NCI-H2081 (cell line): ENCODE results near the gene BHLHA15.

Experiments used
- DNase-seq, 2 experiments: peaks; one replicate each; lab custom pipeline; 2025; lab: John Stamatoyannopoulos, UW

The BHLHA15 gene

DNA sequence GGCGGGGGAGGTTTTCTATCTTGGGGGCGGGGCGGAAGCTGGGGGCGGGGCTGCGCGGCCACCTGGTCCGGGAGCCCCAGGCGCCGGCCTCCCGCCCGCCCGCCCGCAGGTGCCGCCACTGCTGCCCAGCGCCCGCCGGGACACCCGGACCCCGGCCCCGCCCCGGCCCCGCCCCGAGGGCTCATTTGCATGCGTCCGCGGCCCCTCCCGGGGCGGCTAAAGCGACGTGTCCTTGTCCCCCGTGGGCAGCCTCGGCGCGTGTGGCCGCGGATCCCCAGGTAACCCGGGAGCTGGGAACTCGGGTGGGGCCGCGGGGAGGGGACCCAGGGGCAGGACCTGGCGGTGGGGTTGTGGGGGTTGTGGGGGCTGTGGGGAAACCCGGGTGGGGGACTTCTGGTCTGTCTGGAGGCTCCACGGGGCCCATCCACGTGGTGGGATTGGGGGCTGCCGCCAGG lies at the start of gene BHLHA15:
BHLHA15 (plus strand) TSS at position 219 of the 455 bp plus-strand sequence. CDS start 871 bp downstream, outside the sequence.
- DNase-seq: peak; percentile 70 to 78

- no peak for DNase-seq
Measured at GRCh38 chr7:98162758-98163157, 48.5 kb upstream of the BHLHA15 start.

DNA sequence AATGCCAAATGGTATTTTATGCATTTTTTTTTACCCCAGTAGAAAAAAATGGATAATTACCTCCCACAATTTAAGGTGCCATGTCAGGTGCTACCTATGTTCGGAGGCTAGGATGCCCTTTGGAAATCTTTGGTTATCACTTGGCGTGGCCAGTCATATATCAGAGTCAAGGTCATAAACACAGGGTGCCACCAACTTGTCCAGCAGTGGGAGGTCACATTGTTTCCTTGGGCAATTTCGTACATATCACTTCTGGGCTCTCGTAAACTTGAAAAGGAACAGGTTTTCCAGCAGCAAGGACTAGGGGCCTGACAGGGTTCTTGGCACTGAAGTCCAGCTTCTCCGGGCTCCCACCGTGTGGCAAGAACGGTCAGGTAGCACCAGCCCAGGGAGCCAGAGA lies 48.0 kb upstream of the BHLHA15 start:
- no peak for DNase-seq

DNA sequence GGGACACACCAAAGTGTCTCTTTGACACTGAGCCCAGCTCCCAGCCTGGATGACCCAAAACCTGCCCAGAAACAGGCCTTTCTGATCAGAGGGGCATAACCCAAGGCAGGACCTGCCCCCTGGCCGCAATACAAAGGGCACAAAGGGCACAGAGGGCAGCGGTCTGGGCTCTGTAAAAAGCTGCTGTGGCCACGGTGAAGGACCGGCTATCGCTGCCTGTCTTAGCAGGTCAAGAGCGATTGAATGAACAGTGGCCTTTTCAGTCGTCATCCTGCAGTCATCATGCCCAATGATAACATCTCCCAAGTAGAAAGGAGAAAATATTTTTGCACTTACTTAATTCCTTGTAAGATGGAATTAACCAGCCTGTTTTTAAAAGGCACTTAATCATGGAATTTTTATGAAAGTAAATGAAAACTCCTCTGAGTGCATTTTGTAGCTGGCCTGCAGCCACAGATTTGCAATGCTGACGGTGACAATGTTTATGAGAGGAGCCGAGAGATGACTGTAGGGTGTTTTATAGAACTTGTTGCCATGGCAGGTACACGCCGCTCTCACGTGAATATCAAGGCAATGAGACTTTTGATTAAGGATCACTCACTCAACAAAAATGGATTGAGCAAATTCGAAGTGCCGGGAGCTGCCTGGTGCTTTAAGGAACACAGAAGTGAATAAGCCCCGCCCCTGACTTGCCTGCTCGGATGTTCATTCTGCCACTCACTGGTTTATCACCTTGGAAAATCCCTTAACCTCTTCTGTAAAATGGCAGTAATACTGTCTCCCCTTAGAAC lies 47.3 kb upstream of the BHLHA15 start:
- no peak for DNase-seq

- peak; percentile 57 to 79 for DNase-seq
Measured at GRCh38 chr7:98165827-98166667, 45.2 kb upstream of the BHLHA15 start.

- DNase-seq: no peak
Measured at GRCh38 chr7:98166668-98166970, 44.6 kb upstream of the BHLHA15 start.

DNA sequence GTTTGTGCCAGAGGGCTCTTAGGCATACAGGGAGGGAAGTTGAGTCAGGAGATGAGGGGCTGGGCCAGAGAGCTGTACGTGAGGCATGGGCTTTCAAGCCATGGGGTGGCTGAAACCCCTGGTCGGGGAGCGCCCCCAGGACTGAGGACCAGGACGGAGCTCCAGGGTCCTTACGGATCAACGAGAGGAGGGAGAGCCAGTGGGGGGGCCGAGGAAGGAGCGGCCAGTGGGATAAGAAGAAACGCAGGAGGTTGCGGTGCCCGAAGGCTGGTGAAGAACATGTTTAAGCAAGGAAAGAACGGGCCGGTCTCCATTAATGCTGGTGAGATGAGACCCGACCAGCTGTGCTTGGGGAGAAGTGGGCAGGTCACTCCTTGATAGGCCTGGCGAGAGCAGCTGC lies 43.6 kb upstream of the BHLHA15 start:
- DNase-seq: no peak

DNA sequence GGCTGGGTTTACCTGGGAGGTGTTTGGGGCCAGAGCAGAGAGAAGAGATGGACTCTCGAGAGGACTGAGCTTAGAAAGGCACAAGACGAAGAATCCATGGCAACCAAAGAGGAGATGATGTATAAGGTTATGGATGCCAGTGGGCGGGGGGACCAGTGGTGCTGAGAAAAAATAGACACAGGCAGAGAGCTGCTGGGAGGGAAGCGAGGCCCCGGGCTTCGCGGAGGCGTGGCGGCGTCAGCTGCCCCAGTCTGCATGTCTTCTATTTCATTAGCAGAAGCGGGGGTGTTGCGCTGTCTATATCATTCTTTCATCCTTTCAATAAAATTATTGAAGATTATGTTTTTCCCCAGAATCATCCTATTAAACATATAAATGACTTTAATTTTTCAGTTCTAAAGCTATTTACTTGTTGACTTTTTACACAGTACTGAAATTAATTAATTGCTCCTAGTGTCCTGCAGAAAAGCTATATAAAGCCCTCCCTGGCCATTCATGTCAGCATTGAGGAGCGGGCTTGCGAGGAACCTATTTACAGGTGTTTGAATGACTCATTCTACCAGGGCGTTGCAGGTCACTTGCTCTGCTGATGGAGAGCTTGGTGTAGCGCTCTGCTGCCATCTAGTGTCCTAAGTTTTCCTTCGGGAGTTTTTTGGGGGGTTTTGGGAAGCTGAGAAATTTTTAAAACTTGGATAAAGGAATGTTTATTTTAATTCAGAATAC lies 42.9 kb upstream of the BHLHA15 start:
- DNase-seq: peak; percentile 61 to 83

GRCh38 chr7:98168904-98169621 lies 42.2 kb upstream of the BHLHA15 start:
- no peak for DNase-seq

DNA sequence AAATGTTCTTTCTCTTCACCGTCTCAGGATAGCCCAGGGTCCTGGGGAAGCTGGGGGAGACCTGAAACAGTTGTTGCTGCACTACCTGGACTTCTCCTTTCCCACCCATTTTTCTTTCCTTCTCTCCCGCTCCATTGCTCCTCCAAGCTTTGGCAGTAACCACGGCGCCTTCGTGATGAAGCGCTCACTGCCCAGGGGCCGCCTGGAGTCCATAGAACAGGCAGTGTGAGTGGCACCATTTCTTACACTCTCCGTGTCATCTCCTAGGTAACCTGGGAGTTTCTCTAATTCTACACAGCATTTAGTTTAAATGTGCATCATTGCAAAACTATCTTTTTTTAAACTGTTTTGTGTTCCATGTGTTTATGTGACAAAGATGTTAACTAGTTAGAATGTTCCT lies 40.3 kb upstream of the BHLHA15 start:
- DNase-seq: no peak

DNA sequence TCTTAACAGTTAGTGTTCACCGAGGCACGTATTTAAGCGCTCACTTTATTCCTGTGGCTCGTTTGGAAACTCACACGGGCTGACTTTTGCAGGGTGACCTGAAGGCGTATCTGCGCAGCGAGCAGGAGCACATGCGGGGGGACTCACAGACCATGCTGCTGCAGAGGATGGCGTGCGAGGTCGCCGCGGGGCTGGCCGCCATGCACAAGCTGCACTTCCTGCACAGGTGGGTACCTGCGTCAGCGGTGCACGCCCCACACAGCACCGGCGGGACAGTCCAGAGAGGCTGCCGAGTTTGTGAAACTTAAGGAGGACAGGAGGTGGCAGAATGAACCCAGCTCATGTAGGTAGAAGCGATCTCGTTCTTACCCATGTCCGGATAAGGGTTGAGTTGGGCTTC lies 39.8 kb upstream of the BHLHA15 start:
- no peak for DNase-seq

GRCh38 chr7:98174334-98175259 lies 36.6 kb upstream of the BHLHA15 start:
- peak; percentile 5 to 68 for DNase-seq

- DNase-seq: no peak
Measured at GRCh38 chr7:98175260-98175940, 35.8 kb upstream of the BHLHA15 start.

DNA sequence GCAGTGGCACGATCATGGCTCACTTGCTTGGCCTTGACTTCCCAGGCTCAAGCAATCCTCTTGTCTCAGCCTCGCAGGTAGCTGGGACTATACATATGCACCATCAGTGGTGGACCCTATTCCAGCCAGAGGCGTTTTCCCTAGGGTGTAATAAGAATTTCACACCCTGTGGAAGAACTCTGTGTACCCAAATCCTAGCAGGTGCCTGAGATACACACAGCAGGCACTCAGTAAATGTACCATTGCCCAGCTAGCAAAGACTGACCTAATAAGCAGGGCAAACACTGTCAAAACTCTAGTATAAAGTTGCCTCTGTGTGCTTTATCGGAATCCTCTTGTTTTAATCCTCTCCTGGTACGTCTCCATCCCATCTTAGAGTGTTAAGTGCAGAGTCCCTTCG lies 33.7 kb upstream of the BHLHA15 start:
- DNase-seq: no peak

DNA sequence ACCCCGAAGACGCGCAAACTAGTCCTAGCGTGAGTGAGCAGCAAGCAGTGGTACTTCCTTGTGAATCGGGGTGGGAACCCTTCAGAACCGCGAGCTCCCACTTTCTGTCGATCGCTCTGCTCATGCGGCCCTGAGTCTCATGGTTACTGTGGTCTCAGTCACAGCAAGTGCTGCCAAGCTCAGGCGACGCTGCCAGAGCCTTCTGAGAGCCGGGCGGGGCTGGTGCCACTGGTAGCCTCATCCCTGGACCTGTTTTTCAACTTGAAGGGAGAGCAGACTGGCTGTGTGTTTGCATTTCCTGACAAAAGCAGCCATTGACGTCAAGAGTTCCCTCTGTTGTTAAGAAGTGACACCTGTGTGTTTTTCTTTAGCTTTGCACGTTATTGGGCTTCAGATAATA lies 32.9 kb upstream of the BHLHA15 start:
- no peak for DNase-seq

- no peak for DNase-seq
Measured at GRCh38 chr7:98178762-98179490, 32.3 kb upstream of the BHLHA15 start.

GRCh38 chr7:98180751-98181150 lies 30.5 kb upstream of the BHLHA15 start:
- DNase-seq: no peak

GRCh38 chr7:98185101-98185500 lies 26.1 kb upstream of the BHLHA15 start:
- DNase-seq: no peak

GRCh38 chr7:98186452-98187137 lies 24.6 kb upstream of the BHLHA15 start:
- no peak for DNase-seq
